Pancreas (tissue), 10 donors: ENCODE results near the gene NEGR1. TPM values are rescaled to one million over a fixed set of nuclear protein-coding genes. Genes with fewer than 3 reads are reported as not detected.

Experiments
- ATAC-seq, 4 donors: fragments of 200-7000 bp; cut with Tn5 transposase; one replicate each; pipeline versions ENCODE4 v1.8.0 to v1.9.1; 2020; ENCODE audit warnings: mild to moderate bottlenecking in 4 of 4, moderate library complexity in 4 of 4
- DNase-seq, 6 donors: peaks; one replicate each; pipeline ENCODE4 v3.0.0-alpha.2; 2020
- FAIRE-seq: peaks from 2 replicates; lab custom pipeline; 2012; peaks lifted over from hg19 to GRCh38; lab: Jason Lieb, UNC
- H3K27ac ChIP-seq, 4 donors: fragments of 200-600 bp; sonication (generic); 1 replicate in 3 of 4; 2 replicates in 1 of 4; pipeline versions ENCODE4 v1.5.0 to v1.8.0; 2020
- H3K27me3 ChIP-seq, 4 donors: fragments of 200-600 bp; one replicate each; pipeline ENCODE4 v1.8.0; 2021
- H3K36me3 ChIP-seq, 3 donors: fragments of 200-600 bp; sonication (generic) in 1 of 3; one replicate each; pipeline versions ENCODE4 v1.5.0 to v1.8.0; 2020 to 2021
- H3K4me1 ChIP-seq, 3 donors: fragments of 200-600 bp; one replicate each; pipeline ENCODE4 v1.8.0; 2021
- H3K4me3 ChIP-seq, 4 donors: fragments of 200-600 bp; sonication (generic) in 2 of 4; one replicate each; pipeline versions ENCODE4 v1.5.0 to v1.8.0; 2020 to 2021
- H3K9me3 ChIP-seq, 4 donors: fragments of 200-600 bp; one replicate each; pipeline ENCODE4 v1.8.0; 2021
- WGBS, 2 donors: extraction: QIAGEN DNeasy Blood & Tissue Kit; methylation state at CpG; one replicate each; pipeline ENCODE4 v1.1.7; 2013; 5-methylcytosine and 5-hydroxymethylcytosine counted together
- intact Hi-C, 3 donors: fragments of 100-400 bp; cut with DNase I; formaldehyde crosslinking; loops; one replicate each; pipeline versions ENCODE4 v1.11.1 to v1.14.2; 2022
- polyA plus RNA-seq, 2 donors: library from polyadenylated mRNA; stranded (reverse); fragments of 200-250 nt; gene quantifications; one replicate each; pipeline ENCODE4 v1.2.3, GENCODE V29; 2013
- total RNA-seq, 6 donors: library from RNA; stranded (reverse); fragmentation: NEBNext Ultra II Directional in 4 of 6; extraction: Animal tissue kit (Norgen Biotek cat#: 25700) in 4 of 6; gene quantifications; one replicate each; pipeline versions ENCODE4 v1.2.1 to v1.2.4, GENCODE V29; 2021 to 2023
- TF ChIP-seq, protein P1 (sequence below), 4 donors: fragments of 200-600 bp; sonication (generic) in 3 of 4; IDR thresholded peaks; one replicate each; pipeline versions ENCODE4 v1.5.0 to v1.8.0; 2021; ENCODE audit warnings: antibody characterized with exemption in 4 of 4
- donor health status: healthy with polysubstance abuse.
- donor health status: DM: no; HTN: no; CAD: no; lungs with moderate emphysema.
- donor health status: DM: no; HTN: no; CAD: no.
- donor health status: control.
- donor health status: control.
- donor health status: Bipolar disorder and iron deficiency.
- donor health status: DM: yes; HTN: yes; CAD: no.
- donor health status: DM: no; HTN: no; CAD: no.
- donor health status: DM: no; HTN: no; CAD: no.
- donor health status: DM: yes; HTN: yes; CAD: no.

Gene NEGR1
- total and polyA plus RNA-seq, 8 donors, result 1.2 to 9.3 (median 3.4) TPM

DNA sequence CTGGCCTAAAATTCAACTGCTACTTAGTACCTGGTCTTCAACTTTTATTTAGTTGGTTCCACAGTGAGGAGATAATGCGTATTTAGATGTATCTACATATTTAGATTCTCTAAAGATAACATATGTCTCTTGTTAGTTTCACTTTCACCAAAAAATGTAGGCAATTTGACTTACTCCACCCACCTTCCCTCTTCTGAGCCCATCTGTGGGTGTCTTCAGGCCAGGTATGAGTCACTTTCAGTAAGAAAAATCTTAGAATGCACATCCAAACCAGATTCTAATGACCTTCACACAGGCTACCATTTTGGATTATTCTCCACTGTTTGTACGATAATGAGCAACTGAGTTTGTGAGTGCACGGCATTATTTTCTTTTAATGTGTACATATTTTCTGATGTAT is 501.7 kb downstream of the NEGR1 start:
- no peak for FAIRE-seq

DNA sequence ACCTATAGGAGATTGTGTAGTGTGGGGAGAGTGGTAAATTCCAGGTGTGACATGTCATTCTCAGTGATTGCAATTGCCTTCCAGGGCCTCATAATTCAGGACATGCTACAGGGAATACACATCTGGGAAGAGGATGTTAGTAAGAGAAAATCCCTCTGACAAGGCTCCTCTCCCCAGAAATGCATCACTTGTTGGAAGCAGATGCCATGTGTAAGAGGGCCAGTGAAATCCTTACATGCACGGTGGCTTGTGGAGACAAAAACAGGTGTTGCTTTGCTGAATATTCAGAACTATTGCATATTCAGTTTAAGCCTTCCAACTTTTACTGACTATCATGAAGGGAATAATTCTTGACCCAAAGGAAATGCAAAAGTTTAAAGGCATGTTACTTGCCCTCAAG is 503.4 kb downstream of the NEGR1 start:
- Histone ChIP-seq H3K9me3 (no peaks in the 10 kb centered on the region), H3K4me3 (no peak overlapping the region), H3K36me3 (no peaks in the 10 kb centered on the region), H3K27me3 (no peaks in the 10 kb centered on the region), H3K4me1 (no peaks in the 10 kb centered on the region), H3K27ac (no peak overlapping the region)
- 42 to 50% methylated on average over 1 of the region's 1 CpG for WGBS, 2 donors
- FAIRE-seq (no peak), ATAC-seq (no peak), DNase-seq (no peak)
- TF ChIP-seq, protein P1, sequence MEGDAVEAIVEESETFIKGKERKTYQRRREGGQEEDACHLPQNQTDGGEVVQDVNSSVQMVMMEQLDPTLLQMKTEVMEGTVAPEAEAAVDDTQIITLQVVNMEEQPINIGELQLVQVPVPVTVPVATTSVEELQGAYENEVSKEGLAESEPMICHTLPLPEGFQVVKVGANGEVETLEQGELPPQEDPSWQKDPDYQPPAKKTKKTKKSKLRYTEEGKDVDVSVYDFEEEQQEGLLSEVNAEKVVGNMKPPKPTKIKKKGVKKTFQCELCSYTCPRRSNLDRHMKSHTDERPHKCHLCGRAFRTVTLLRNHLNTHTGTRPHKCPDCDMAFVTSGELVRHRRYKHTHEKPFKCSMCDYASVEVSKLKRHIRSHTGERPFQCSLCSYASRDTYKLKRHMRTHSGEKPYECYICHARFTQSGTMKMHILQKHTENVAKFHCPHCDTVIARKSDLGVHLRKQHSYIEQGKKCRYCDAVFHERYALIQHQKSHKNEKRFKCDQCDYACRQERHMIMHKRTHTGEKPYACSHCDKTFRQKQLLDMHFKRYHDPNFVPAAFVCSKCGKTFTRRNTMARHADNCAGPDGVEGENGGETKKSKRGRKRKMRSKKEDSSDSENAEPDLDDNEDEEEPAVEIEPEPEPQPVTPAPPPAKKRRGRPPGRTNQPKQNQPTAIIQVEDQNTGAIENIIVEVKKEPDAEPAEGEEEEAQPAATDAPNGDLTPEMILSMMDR (IDR thresholded peaks at IDR 0.05), result no peak
- intact Hi-C loops, result no loop called here

More for the DNA sequence above, 501.7 kb downstream of the NEGR1 start:
- peaks cover 0 to 8% (median 7%) of the 10 kb centered on the region in 3 donors for H3K4me1 ChIP-seq
- no peak for ATAC-seq
- H3K27me3 ChIP-seq, result no peaks in the 10 kb centered on the region
- 95% methylated on average over 3 of the region's 3 CpGs for WGBS, 2 donors
- no peaks in the 10 kb centered on the region for H3K36me3 ChIP-seq
- H3K4me3 ChIP-seq, result no peak overlapping the region
- DNase-seq, result no peak
- TF ChIP-seq, protein P1 (IDR thresholded peaks at IDR 0.05), result no peak
- intact Hi-C loops, result no loop called here
- H3K27ac ChIP-seq, result no peak overlapping the region
- H3K9me3 ChIP-seq, result no peaks in the 10 kb centered on the region

DNA sequence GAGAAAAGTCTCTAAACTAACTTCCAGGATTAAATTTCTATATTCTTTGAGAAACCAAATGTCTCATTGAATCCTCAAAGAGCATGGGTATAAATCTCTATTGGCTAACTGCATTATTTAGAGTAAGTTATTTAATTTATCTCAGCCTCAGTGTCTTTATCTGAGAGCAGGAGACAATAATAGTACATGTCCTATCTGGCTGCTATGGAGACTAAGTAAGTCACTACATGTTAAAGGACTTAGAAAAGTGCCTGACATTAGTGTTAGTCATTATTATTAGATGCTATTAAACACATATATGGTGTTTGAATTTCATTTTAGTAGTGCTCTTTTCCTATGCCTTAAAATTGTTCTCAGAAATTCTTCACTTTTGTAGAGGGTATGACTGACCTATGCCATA is 505.2 kb downstream of the NEGR1 start:
- Histone ChIP-seq H3K36me3 (no peaks in the 10 kb centered on the region), H3K27ac (no peak overlapping the region), H3K4me3 (no peak overlapping the region), H3K9me3 (no peaks in the 10 kb centered on the region), H3K4me1 (no peaks in the 10 kb centered on the region), H3K27me3 (no peaks in the 10 kb centered on the region)
- no peak for ATAC-seq
- FAIRE-seq, result no peak
- TF ChIP-seq, protein P1 (IDR thresholded peaks at IDR 0.05), result no peak
- intact Hi-C loops, result no loop called here
- DNase-seq, result no peak

DNA sequence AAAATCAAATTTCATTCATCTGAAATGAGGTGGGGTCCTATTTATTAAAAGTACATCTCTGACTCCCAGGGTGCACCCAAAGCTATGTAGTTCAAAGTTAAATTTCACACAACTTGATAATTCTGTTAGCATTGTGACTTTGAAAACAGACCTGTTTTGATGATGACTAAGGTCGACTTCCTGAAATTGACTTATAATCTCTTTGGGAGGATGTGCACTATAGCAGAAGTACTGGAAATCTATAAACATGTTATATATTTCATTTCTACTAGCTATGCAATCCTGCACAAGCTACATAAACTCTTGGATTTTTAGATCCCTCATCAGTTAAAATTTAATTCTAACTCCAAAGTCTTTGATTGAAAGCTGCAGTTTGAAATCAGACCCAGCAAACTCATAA is 507.6 kb downstream of the NEGR1 start:
- H3K4me1 ChIP-seq, result no peaks in the 10 kb centered on the region
- TF ChIP-seq, protein P1 (IDR thresholded peaks at IDR 0.05), result no peak
- no peak overlapping the region for H3K27ac ChIP-seq
- FAIRE-seq (no peak), ATAC-seq (no peak), DNase-seq (no peak)
- intact Hi-C loops, result no loop called here
- H3K9me3 ChIP-seq, result no peaks in the 10 kb centered on the region
- H3K27me3 ChIP-seq, result no peaks in the 10 kb centered on the region
- H3K4me3 ChIP-seq, result no peak overlapping the region
- no peaks in the 10 kb centered on the region for H3K36me3 ChIP-seq
- WGBS, 2 donors, result 30 to 36% methylated on average over 1 of the region's 1 CpG

DNA sequence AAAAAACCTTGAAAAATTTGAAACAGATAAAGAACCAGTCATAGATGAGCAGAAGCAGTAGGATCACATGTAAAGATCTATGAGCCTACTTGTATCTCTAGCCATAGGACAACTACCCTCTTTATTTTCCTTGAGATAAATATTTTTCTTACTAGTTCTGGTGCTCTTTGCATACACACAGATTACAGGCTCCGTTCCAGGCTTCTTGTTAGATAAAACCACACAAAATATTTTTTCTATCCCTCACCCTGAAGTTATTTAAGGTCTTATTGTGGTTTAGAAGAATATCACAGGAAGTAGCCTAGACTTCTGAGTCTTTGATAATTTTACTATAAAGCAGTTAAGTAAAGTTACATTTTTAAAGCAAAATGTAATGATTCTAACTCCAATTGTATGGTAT is 512.2 kb downstream of the NEGR1 start:
- intact Hi-C loops, result no loop called here
- no peaks in the 10 kb centered on the region for H3K27me3 ChIP-seq
- DNase-seq (no peak), FAIRE-seq (no peak), ATAC-seq (no peak)
- H3K4me3 ChIP-seq, result no peak overlapping the region
- H3K27ac ChIP-seq, result no peak overlapping the region
- TF ChIP-seq, protein P1 (IDR thresholded peaks at IDR 0.05), result no peak
- H3K36me3 ChIP-seq, result no peaks in the 10 kb centered on the region
- no peaks in the 10 kb centered on the region for H3K4me1 ChIP-seq
- whole genome bisulfite sequencing, 2 donors, result 59 to 86% methylated on average over 1 of the region's 1 CpG
- no peaks in the 10 kb centered on the region for H3K9me3 ChIP-seq
